ENCODE results near the gene POU5F1.

The POU5F1 gene

DNA sequence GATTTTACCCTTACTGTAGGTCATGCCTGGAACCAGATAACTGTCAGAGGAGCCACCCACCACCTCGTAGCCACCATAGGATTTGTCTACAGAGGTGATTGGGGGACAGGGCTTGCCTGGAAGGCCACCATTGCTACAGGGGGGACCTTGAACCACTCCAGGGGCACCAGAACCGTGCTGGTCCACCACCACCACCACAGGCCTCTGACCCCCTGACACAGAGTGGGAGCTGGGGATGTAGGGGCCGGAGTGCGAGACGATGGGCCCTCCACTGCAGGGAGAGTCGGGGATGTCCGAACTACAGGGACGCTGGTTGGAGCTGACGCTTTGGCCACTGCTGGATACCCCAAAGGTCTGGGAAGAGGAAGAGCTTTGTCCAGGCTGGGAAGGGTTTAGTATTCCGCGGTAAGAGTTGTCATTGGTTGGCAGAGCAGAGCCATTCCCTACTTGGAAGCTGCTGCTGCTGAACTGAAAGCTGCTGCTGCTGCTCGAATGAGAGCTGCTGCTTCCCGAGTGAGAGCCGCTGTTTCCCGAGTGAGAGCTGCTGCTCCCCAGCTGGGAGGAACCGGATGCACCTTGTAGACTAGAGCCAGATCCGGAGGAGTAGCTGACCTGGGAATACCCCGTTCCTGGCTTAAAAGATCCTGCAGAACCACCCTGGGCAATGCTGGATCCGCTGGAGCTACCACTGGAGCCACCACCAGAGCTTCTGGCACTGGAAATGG lies 53.7 kb downstream of the POU5F1 start:
- no peak for DNase-seq (ENCODE audit: low read depth, low spot score)

DNA sequence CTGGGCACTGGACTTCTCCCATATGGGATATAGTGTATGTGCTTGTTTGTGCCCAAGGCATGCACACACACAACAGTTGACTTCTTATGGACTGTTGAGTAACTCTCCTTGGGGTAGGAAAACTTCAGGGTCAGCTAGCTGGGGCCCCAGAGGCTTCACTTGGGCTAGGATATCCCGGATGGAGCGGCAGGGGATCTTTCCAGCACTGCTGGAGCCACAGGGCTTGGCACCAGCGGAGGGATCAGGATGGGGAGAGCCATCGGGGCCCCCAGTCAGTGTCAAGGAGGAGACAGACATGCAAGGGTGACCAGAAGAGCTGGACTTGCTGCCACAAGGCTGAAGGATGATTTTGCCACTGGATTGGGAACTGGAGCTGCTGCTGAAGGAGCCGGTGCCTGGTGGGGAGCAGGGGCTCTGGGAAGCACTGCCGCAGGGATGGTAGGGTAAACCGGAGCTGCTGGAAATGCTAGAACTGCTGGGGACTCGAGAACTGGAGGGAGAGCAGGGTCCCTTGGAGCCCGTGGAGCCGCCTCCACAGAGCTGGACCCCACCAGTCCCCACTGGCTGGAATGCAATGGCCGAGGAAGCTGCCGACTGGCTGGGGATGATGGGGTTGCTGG lies 54.4 kb downstream of the POU5F1 start:
- DNase-seq (ENCODE audit: low read depth, low spot score): no peak

DNA sequence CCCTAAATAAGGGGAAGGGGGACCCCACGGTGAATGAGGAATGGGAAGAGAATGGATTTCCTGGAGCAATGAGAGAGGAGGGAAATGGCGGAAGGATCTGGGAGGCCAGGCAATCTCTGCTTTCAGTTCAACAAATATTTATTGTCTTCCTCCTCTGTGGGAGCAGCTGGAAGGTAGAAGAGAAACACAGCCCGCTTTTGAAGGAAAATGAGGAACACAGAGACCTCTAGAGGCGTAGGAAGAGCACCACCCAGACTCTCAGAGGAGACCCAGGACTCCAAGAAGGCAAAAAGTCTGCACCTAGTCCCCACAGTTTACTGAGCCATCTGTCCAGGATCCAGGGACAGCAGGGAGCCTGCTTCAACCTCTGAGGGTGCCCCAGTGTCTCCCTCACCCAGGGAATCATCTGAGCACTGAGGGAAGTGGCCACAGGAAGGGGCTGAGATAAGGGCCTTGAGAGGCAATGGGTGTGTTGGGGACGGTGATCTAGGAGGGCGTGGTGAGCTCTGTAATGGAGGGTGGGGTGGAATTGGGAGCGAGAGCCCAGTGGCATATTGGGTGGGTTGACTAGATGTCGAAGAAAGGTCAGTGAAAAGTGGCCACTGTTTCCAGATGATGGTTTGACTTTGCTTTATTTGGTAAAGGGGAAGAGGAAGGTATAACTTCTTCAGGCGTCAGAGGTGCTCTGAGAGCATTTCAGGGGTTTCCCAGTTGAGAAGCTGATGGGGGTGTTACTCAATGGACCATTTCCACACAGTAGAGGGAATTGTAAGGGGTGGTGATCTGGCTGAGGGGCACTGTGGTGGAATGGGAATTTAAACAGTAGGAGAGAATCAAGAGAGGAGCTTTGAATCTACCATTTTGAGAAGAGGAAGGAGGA lies 55.3 kb downstream of the POU5F1 start:
- no peak for DNase-seq (ENCODE audit: low read depth, low spot score)

DNA sequence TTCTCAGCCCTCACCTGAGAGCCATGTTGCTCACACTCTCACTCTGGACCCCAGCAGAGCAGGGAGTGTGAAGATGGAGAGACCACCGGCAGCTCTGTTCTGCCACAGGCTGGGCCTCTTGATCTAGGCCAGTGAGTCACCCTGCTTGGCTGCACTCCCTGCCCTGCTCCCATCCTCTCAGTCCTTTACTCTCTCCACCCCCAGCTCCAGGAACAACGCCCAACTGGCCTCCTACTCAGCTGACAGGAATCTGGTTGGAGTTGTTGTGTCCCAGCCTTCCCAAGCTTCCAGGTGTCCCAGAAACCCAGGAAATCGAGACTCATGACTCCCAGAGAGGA lies 56.0 kb downstream of the POU5F1 start, which contains the start of gene PSORS1C1:
Gene PSORS1C1 (plus strand): TSS at position 260 of the 338 bp plus-strand sequence. CDS start 14,833 bp downstream, outside the sequence.
- DNase-seq (ENCODE audit: low read depth, low spot score): no peak
